SK-N-SH (cell line): ENCODE results near the gene ST8SIA3. TPM values are rescaled to one million over a fixed set of nuclear protein-coding genes. Genes with fewer than 3 reads are reported as not detected.

Experiments used
- CTCF ChIA-PET: fragments of 300-600, 350-600 bp; formaldehyde crosslinking; extraction: SDS; loops from one replicate; lab custom pipeline; 2021; lab: Yijun Ruan, JAX
- POLR2A ChIA-PET: fragments of 350-600 bp; sonication (Branson Sonifier 250); formaldehyde crosslinking; extraction: SDS; loops from one replicate; lab custom pipeline; 2020; ENCODE audit warnings: antibody characterized with exemption, inconsistent platforms; lab: Yijun Ruan, JAX
- DNase-seq: peaks from one replicate; pipeline ENCODE4 v3.0.0; 2012
- H2AFZ ChIP-seq: fragments of 200-600 bp; sonication (generic); 2 replicates; pipeline ENCODE4 v1.8.1; 2016; ENCODE audit warnings: antibody characterized with exemption, mild to moderate bottlenecking, low read depth
- H3F3A ChIP-seq: fragments of 200-600 bp; sonication (generic); replicated peaks from 2 replicates; pipeline ENCODE3; 2016; ENCODE audit warnings: antibody characterized with exemption, mild to moderate bottlenecking; ENCODE audit not compliant: insufficient read depth
- H3K27ac ChIP-seq, 2 experiments: fragments of 200-500 bp in 1 of 2; fragments of 200-600 bp in 1 of 2; sonication (Bioruptor generic) in 1 of 2; sonication (generic), shearing (Covaris generic) in 1 of 2; 2 replicates each; pipeline versions ENCODE4 v1.5.1 to v1.6.1; 2014 to 2016; ENCODE audit warnings: low read depth in 2 of 2, inconsistent platforms in 1 of 2, low read length in 1 of 2, mild to moderate bottlenecking in 1 of 2, mixed read lengths in 1 of 2
- H3K27me3 ChIP-seq: fragments of 200-600 bp; sonication (generic), shearing (Covaris generic); 2 replicates; pipeline ENCODE4 v1.6.1; 2016; ENCODE audit warnings: mixed run types; ENCODE audit not compliant: insufficient read depth
- H3K36me3 ChIP-seq, 2 experiments: fragments of 200-500 bp in 1 of 2; fragments of 200-600 bp in 1 of 2; sonication (Bioruptor generic) in 1 of 2; sonication (generic) in 1 of 2; replicated peaks in 1 of 2; 2 replicates each; pipeline versions ENCODE3 to v1.5.1; 2014 to 2016; ENCODE audit warnings: low read length in 1 of 2, mild to moderate bottlenecking in 1 of 2; ENCODE audit not compliant: insufficient read depth in 2 of 2, control insufficient read depth in 1 of 2
- H3K4me1 ChIP-seq, 2 experiments: fragments of 200-500 bp in 1 of 2; fragments of 200-600 bp in 1 of 2; sonication (Bioruptor generic) in 1 of 2; sonication (generic), shearing (Covaris generic) in 1 of 2; 2 replicates each; pipeline versions ENCODE4 v1.5.1 to v1.6.1; 2014 to 2016; ENCODE audit warnings: low read depth in 1 of 2, low read length in 1 of 2, mixed run types in 1 of 2; ENCODE audit not compliant: insufficient read depth in 2 of 2, control insufficient read depth in 1 of 2
- H3K4me2 ChIP-seq: fragments of 200-600 bp; sonication (generic), shearing (Covaris generic); 2 replicates; pipeline ENCODE4 v1.6.1; 2017; ENCODE audit warnings: mixed run types
- H3K4me3 ChIP-seq, 2 experiments: fragments of 200-500 bp in 1 of 2; fragments of 200-600 bp in 1 of 2; sonication (Bioruptor generic) in 1 of 2; sonication (generic), shearing (Covaris generic) in 1 of 2; 2 replicates each; pipeline versions ENCODE4 v1.5.1 to v1.8.1; 2014 to 2016; ENCODE audit warnings: low read depth in 2 of 2, inconsistent platforms in 1 of 2, low read length in 1 of 2, mild to moderate bottlenecking in 1 of 2, mixed read lengths in 1 of 2, moderate library complexity in 1 of 2
- H3K79me2 ChIP-seq: fragments of 200-600 bp; sonication (generic); 2 replicates; pipeline ENCODE4 v1.8.1; 2017; ENCODE audit warnings: mild to moderate bottlenecking; ENCODE audit not compliant: insufficient read depth
- H3K9ac ChIP-seq: fragments of 200-600 bp; sonication (generic); 2 replicates; pipeline ENCODE4 v1.6.1; 2017; ENCODE audit warnings: mixed run types
- H3K9me2 ChIP-seq: fragments of 200-600 bp; sonication (generic); 2 replicates; pipeline ENCODE4 v1.6.1; 2017; ENCODE audit warnings: mixed run types
- H3K9me3 ChIP-seq: fragments of 200-600 bp; sonication (generic); 2 replicates; pipeline ENCODE4 v1.6.1; 2017; ENCODE audit warnings: mixed run types, mild to moderate bottlenecking, moderate library complexity
- H4K20me1 ChIP-seq: fragments of 200-600 bp; sonication (generic); 2 replicates; pipeline ENCODE4 v1.6.1; 2017; ENCODE audit warnings: mild to moderate bottlenecking, mixed run types; ENCODE audit not compliant: insufficient read depth
- CHD2 ChIP-seq: fragments of 150-350 bp; IDR thresholded peaks from 2 replicates; pipeline ENCODE4 v1.6.1; 2018; ENCODE audit warnings: low read length; ENCODE audit not compliant: partially characterized antibody
- EP300 ChIP-seq, 2 experiments: IDR thresholded peaks; 2 replicates each; pipeline versions ENCODE4 v1.4.0 to v1.6.1; 2012; ENCODE audit warnings: borderline replicate concordance in 1 of 2, low read depth in 1 of 2, low read length in 1 of 2
- EZH2phosphoT487 ChIP-seq: fragments of 200-600 bp; sonication (generic); IDR thresholded peaks from 2 replicates; pipeline ENCODE4 v1.6.1; 2017; ENCODE audit warnings: low read depth, mixed run types, mild to moderate bottlenecking, antibody characterized with exemption, moderate library complexity, borderline replicate concordance
- FOXJ3 ChIP-seq: sonication (generic); formaldehyde crosslinking; IDR thresholded peaks from 2 replicates; pipeline ENCODE4 v1.5.1; 2020; ENCODE audit warnings: mild to moderate bottlenecking, missing genetic modification reagents
- FOXM1 ChIP-seq: IDR thresholded peaks from 2 replicates; pipeline ENCODE4 v1.4.0; 2012; ENCODE audit warnings: low read depth, mild to moderate bottlenecking
- GATA2 ChIP-seq: sonication (generic); formaldehyde crosslinking; IDR thresholded peaks from 2 replicates; pipeline ENCODE4 v1.5.0; 2020; ENCODE audit warnings: mild to moderate bottlenecking, missing genetic modification reagents
- MEF2A ChIP-seq: IDR thresholded peaks from 2 replicates; pipeline ENCODE4 v1.4.0; 2012; ENCODE audit warnings: low read depth, borderline replicate concordance
- NRF1 ChIP-seq: IDR thresholded peaks from 2 replicates; pipeline ENCODE4 v1.6.1; 2012; ENCODE audit warnings: low read depth, mild to moderate bottlenecking, low read length
- RAD21 ChIP-seq: IDR thresholded peaks from 2 replicates; pipeline ENCODE4 v1.6.1; 2012; ENCODE audit warnings: mild to moderate bottlenecking, low read length
- RCOR1 ChIP-seq: fragments of 150-350 bp; IDR thresholded peaks from 2 replicates; pipeline ENCODE4 v1.6.1; 2017; ENCODE audit warnings: antibody characterized with exemption, low read length
- TAF1 ChIP-seq: IDR thresholded peaks from 2 replicates; pipeline ENCODE4 v1.6.1; 2012; ENCODE audit warnings: low read depth, mild to moderate bottlenecking, low read length, moderate library complexity, borderline replicate concordance
- TCF12 ChIP-seq: IDR thresholded peaks from 2 replicates; pipeline ENCODE4 v1.4.0; 2012
- YY1 ChIP-seq: IDR thresholded peaks from 2 replicates; pipeline ENCODE4 v1.4.0; 2012; ENCODE audit warnings: low read depth, mild to moderate bottlenecking
- WGBS: methylation state at CpG from one replicate; pipeline ENCODE4 v1.1.6; 2017; ENCODE audit warnings: low lambda C conversion rate; 5-methylcytosine and 5-hydroxymethylcytosine counted together
- polyA plus RNA-seq, 3 experiments: library from polyadenylated mRNA; depleted of rRNA; stranded (reverse); fragments of >200 nt; gene quantifications; 2 replicates each; pipeline ENCODE4 v1.2.3, GENCODE V29; 2012
- TF ChIP-seq, protein P1 (sequence below): IDR thresholded peaks from 2 replicates; pipeline ENCODE4 v1.6.1; 2012; ENCODE audit warnings: mild to moderate bottlenecking, low read depth, low read length, moderate library complexity
- TF ChIP-seq, protein P2 (sequence below): IDR thresholded peaks from 2 replicates; pipeline ENCODE4 v1.4.0; 2012; ENCODE audit warnings: low read depth, borderline replicate concordance
- TF ChIP-seq, protein P3 (sequence below): fragments of 200-600 bp; sonication (generic); IDR thresholded peaks from 2 replicates; pipeline ENCODE4 v1.6.1; 2017; ENCODE audit warnings: antibody characterized with exemption, mild to moderate bottlenecking, moderate library complexity
- TF ChIP-seq, protein P4 (sequence below): fragments of 150-350 bp; IDR thresholded peaks from 2 replicates; pipeline ENCODE4 v1.6.1; 2017; ENCODE audit warnings: antibody characterized with exemption, low read length, low read depth, borderline replicate concordance
- TF ChIP-seq, protein P5 (sequence below): IDR thresholded peaks from 2 replicates; pipeline ENCODE4 v1.4.0; 2012; ENCODE audit warnings: low read depth

The ST8SIA3 gene
- polyA plus RNA-seq, 1 of the 3 experiments (the other 2 are of a cell fraction): 0.05 TPM

DNA sequence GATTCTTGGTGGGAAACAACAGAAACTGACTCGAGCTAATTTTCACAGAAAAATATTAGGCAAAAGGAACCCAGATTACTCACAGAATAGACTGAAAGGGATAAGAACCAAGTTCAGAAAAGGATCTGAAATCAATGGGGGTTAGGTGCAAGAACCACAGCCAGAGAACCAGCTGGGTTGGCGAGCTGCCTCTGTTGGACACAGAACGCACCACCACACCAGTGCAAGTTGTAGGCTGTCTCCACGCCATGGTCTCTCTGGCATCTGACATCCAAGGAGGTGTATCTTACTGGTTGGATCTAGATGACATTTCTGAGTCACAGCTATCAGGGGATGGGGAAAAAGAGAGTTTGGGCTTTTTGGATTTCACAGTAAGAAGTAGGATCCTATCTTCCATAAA is 64.2 kb downstream of the ST8SIA3 start:
- H3K79me2 ChIP-seq: no peaks in the 10 kb centered on the region

More for the DNA sequence above, 64.2 kb downstream of the ST8SIA3 start:
- Histone ChIP-seq H3K27ac (no peak overlapping the region), H3K9me3 (no peaks in the 10 kb centered on the region), H3F3A (no peaks in the 10 kb centered on the region), H3K4me1 (no peaks in the 10 kb centered on the region), H4K20me1 (no peaks in the 10 kb centered on the region), H3K4me2 (no peak overlapping the region), H2AFZ (no peak overlapping the region), H3K27me3 (no peaks in the 10 kb centered on the region)
- DNase-seq: no peak
- CTCF ChIA-PET: interaction anchor here (1.0 to 1.6 kb wide), 3 partner anchors 13 to 146 kb away, joined by 3 to 6 read pairs (median 4); no protein-coding TSS in a partner anchor
- 18% methylated on average over 4 of the region's 4 CpGs for WGBS
- POLR2A ChIA-PET: no interaction called here
- TF ChIP-seq FOXM1 (no peak), EZH2phosphoT487 (no peak), TCF12 (no peak), RAD21 (no peak), YY1 (no peak), TAF1 (no peak), GATA2 (no peak), NRF1 (no peak), MEF2A (no peak), RCOR1 (no peak), FOXJ3 (no peak), CHD2 (no peak), EP300 (IDR thresholded peaks at IDR 0.05; ENCODE audit: borderline replicate concordance in 1 of 2, low read depth in 1 of 2, low read length in 1 of 2) (no peak)
- TF ChIP-seq, protein P1, sequence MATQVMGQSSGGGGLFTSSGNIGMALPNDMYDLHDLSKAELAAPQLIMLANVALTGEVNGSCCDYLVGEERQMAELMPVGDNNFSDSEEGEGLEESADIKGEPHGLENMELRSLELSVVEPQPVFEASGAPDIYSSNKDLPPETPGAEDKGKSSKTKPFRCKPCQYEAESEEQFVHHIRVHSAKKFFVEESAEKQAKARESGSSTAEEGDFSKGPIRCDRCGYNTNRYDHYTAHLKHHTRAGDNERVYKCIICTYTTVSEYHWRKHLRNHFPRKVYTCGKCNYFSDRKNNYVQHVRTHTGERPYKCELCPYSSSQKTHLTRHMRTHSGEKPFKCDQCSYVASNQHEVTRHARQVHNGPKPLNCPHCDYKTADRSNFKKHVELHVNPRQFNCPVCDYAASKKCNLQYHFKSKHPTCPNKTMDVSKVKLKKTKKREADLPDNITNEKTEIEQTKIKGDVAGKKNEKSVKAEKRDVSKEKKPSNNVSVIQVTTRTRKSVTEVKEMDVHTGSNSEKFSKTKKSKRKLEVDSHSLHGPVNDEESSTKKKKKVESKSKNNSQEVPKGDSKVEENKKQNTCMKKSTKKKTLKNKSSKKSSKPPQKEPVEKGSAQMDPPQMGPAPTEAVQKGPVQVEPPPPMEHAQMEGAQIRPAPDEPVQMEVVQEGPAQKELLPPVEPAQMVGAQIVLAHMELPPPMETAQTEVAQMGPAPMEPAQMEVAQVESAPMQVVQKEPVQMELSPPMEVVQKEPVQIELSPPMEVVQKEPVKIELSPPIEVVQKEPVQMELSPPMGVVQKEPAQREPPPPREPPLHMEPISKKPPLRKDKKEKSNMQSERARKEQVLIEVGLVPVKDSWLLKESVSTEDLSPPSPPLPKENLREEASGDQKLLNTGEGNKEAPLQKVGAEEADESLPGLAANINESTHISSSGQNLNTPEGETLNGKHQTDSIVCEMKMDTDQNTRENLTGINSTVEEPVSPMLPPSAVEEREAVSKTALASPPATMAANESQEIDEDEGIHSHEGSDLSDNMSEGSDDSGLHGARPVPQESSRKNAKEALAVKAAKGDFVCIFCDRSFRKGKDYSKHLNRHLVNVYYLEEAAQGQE: no peak
- TF ChIP-seq, protein P2, sequence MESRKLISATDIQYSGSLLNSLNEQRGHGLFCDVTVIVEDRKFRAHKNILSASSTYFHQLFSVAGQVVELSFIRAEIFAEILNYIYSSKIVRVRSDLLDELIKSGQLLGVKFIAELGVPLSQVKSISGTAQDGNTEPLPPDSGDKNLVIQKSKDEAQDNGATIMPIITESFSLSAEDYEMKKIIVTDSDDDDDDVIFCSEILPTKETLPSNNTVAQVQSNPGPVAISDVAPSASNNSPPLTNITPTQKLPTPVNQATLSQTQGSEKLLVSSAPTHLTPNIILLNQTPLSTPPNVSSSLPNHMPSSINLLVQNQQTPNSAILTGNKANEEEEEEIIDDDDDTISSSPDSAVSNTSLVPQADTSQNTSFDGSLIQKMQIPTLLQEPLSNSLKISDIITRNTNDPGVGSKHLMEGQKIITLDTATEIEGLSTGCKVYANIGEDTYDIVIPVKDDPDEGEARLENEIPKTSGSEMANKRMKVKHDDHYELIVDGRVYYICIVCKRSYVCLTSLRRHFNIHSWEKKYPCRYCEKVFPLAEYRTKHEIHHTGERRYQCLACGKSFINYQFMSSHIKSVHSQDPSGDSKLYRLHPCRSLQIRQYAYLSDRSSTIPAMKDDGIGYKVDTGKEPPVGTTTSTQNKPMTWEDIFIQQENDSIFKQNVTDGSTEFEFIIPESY: no peak
- TF ChIP-seq, protein P3, sequence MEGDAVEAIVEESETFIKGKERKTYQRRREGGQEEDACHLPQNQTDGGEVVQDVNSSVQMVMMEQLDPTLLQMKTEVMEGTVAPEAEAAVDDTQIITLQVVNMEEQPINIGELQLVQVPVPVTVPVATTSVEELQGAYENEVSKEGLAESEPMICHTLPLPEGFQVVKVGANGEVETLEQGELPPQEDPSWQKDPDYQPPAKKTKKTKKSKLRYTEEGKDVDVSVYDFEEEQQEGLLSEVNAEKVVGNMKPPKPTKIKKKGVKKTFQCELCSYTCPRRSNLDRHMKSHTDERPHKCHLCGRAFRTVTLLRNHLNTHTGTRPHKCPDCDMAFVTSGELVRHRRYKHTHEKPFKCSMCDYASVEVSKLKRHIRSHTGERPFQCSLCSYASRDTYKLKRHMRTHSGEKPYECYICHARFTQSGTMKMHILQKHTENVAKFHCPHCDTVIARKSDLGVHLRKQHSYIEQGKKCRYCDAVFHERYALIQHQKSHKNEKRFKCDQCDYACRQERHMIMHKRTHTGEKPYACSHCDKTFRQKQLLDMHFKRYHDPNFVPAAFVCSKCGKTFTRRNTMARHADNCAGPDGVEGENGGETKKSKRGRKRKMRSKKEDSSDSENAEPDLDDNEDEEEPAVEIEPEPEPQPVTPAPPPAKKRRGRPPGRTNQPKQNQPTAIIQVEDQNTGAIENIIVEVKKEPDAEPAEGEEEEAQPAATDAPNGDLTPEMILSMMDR: no peak
- TF ChIP-seq, protein P4, sequence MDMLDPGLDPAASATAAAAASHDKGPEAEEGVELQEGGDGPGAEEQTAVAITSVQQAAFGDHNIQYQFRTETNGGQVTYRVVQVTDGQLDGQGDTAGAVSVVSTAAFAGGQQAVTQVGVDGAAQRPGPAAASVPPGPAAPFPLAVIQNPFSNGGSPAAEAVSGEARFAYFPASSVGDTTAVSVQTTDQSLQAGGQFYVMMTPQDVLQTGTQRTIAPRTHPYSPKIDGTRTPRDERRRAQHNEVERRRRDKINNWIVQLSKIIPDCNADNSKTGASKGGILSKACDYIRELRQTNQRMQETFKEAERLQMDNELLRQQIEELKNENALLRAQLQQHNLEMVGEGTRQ: no peak
- TF ChIP-seq, protein P5, sequence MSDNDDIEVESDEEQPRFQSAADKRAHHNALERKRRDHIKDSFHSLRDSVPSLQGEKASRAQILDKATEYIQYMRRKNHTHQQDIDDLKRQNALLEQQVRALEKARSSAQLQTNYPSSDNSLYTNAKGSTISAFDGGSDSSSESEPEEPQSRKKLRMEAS: no peak
- TF ChIP-seq, all 33 proteins: peak for 0
- Histone ChIP-seq H3K9me2 (no peaks in the 10 kb centered on the region; the same call in 1 of the 2 replicates), H3K36me3 (no peaks in the 10 kb centered on the region), H3K4me3 (no peak overlapping the region), H3K9ac (no peak overlapping the region)
